IMR-90 (cell line): ENCODE measurements around the gene UBASH3A. TPM values are rescaled to one million over a fixed set of nuclear protein-coding genes. Genes with fewer than 3 reads are reported as not detected.

Experiments
- ATAC-seq: fragments of 200-7000 bp; cut with Tn5 transposase; 2 replicates; pipeline ENCODE4 v1.9.1; 2020; ENCODE audit warnings: low read depth, mild to moderate bottlenecking, moderate library complexity
- BruUV-seq: library from RNA; stranded (reverse); fragments of 400-500 nt; replicated peaks from 2 replicates; lab custom pipeline; 2021; lab: Mats Ljungman, UMichigan
- CTCF ChIA-PET: fragments of 300-600 bp; formaldehyde crosslinking; extraction: SDS; loops from one replicate; lab custom pipeline; 2021; ENCODE audit warnings: antibody characterized with exemption; lab: Yijun Ruan, JAX
- POLR2A ChIA-PET: fragments of 300-600 bp; sonication (Branson Sonifier 250); formaldehyde crosslinking; loops from one replicate; lab custom pipeline; 2022; ENCODE audit warnings: antibody characterized with exemption; ENCODE audit not compliant: unreplicated experiment; lab: Charles Lee
- DNase-seq: peaks from one replicate; pipeline ENCODE4 v3.0.0; 2013
- H2AFZ ChIP-seq: replicated peaks from 2 replicates; pipeline ENCODE3; 2013; ENCODE audit warnings: low read length, mild to moderate bottlenecking; ENCODE audit not compliant: poor library complexity
- H2AK5ac ChIP-seq: 2 replicates; pipeline ENCODE4 v1.6.1; 2013; ENCODE audit warnings: low read depth, low read length, inconsistent platforms
- H2AK9ac ChIP-seq: replicated peaks from 2 replicates; pipeline ENCODE3; 2013; ENCODE audit warnings: mild to moderate bottlenecking, low read depth, low read length, moderate library complexity; ENCODE audit not compliant: poor library complexity
- H2BK120ac ChIP-seq: 2 replicates; pipeline ENCODE4 v1.6.1; 2013; ENCODE audit warnings: low read depth, low read length, inconsistent platforms
- H2BK15ac ChIP-seq: 3 replicates; pipeline ENCODE4 v1.6.1; 2013; ENCODE audit warnings: low read depth, low read length, inconsistent platforms
- H2BK20ac ChIP-seq: 2 replicates; pipeline ENCODE4 v1.6.1; 2013; ENCODE audit warnings: low read depth, mild to moderate bottlenecking, inconsistent platforms, low read length, moderate library complexity
- H2BK5ac ChIP-seq: 2 replicates; pipeline ENCODE4 v1.6.1; 2013; ENCODE audit warnings: mild to moderate bottlenecking, low read depth, low read length, inconsistent platforms; ENCODE audit not compliant: poor library complexity, severe bottlenecking
- H3K14ac ChIP-seq: replicated peaks from 2 replicates; pipeline ENCODE4 v1.6.1; 2013; ENCODE audit warnings: low read depth, low read length, inconsistent platforms
- H3K18ac ChIP-seq: 2 replicates; pipeline ENCODE4 v1.6.1; 2013; ENCODE audit warnings: low read depth, low read length, control low read depth
- H3K23ac ChIP-seq: 2 replicates; pipeline ENCODE4 v1.6.1; 2013; ENCODE audit warnings: low read depth, low read length, inconsistent platforms
- H3K27ac ChIP-seq: 2 replicates; pipeline ENCODE4 v1.5.1; 2013; ENCODE audit warnings: mild to moderate bottlenecking, control low read depth, low read length; ENCODE audit not compliant: insufficient read depth
- H3K27me3 ChIP-seq: 2 replicates; pipeline ENCODE4 v1.6.1; 2013; ENCODE audit warnings: low read length; ENCODE audit not compliant: control insufficient read depth, insufficient read depth
- H3K36me3 ChIP-seq: 2 replicates; pipeline ENCODE4 v1.6.1; 2013; ENCODE audit warnings: low read length, mixed read lengths; ENCODE audit not compliant: control insufficient read depth, insufficient read depth
- H3K4ac ChIP-seq: 2 replicates; pipeline ENCODE4 v1.6.1; 2013; ENCODE audit warnings: low read depth, low read length, inconsistent platforms
- H3K4me1 ChIP-seq: 2 replicates; pipeline ENCODE4 v1.6.1; 2013; ENCODE audit warnings: low read length, mixed read lengths; ENCODE audit not compliant: control insufficient read depth, insufficient read depth
- H3K4me2 ChIP-seq: 2 replicates; pipeline ENCODE4 v1.6.1; 2013; ENCODE audit warnings: low read depth, mild to moderate bottlenecking, control low read depth, low read length, moderate library complexity
- H3K4me3 ChIP-seq: 2 replicates; pipeline ENCODE4 v1.5.1; 2013; ENCODE audit warnings: low read depth, mild to moderate bottlenecking, control low read depth, low read length, moderate library complexity; ENCODE audit not compliant: insufficient read depth
- H3K56ac ChIP-seq: 2 replicates; pipeline ENCODE4 v1.6.1; 2013; ENCODE audit warnings: low read length, inconsistent platforms; ENCODE audit not compliant: insufficient read depth; ENCODE audit errors: extremely low read depth
- H3K79me1 ChIP-seq, 2 experiments: 2 replicates each; pipeline ENCODE4 v1.6.1; 2013; ENCODE audit warnings: low read length in 2 of 2, inconsistent platforms in 1 of 2, low read depth in 1 of 2
- H3K9ac ChIP-seq: 2 replicates; pipeline ENCODE4 v1.6.1; 2013; ENCODE audit warnings: low read depth, low read length, control low read depth
- H3K9me1 ChIP-seq: 2 replicates; pipeline ENCODE4 v1.6.1; 2013; ENCODE audit warnings: low read length, inconsistent platforms; ENCODE audit not compliant: insufficient read depth
- H3K9me3 ChIP-seq: 2 replicates; pipeline ENCODE4 v1.6.1; 2013; ENCODE audit warnings: low read length; ENCODE audit not compliant: control insufficient read depth, insufficient read depth
- H4K20me1 ChIP-seq: 2 replicates; pipeline ENCODE4 v1.6.1; 2013; ENCODE audit warnings: low read length, inconsistent platforms; ENCODE audit not compliant: insufficient read depth
- H4K5ac ChIP-seq: 2 replicates; pipeline ENCODE4 v1.6.1; 2013; ENCODE audit warnings: mild to moderate bottlenecking, low read depth, low read length, control low read depth
- H4K8ac ChIP-seq, 2 experiments: 2 replicates each; pipeline ENCODE4 v1.6.1; 2013; ENCODE audit warnings: low read depth in 2 of 2, low read length in 2 of 2, control low read depth in 1 of 2, inconsistent platforms in 1 of 2
- H4K91ac ChIP-seq: 2 replicates; pipeline ENCODE4 v1.6.1; 2013; ENCODE audit warnings: low read depth, low read length, inconsistent platforms; ENCODE audit not compliant: insufficient read depth
- MXI1 ChIP-seq: IDR thresholded peaks from 2 replicates; pipeline ENCODE4 v1.6.1; 2012; ENCODE audit warnings: low read depth, mild to moderate bottlenecking, low read length, moderate library complexity, borderline replicate concordance
- RAD21 ChIP-seq: IDR thresholded peaks from 2 replicates; pipeline ENCODE4 v1.6.1; 2012; ENCODE audit warnings: low read length, improper control_type of control experiment
- RCOR1 ChIP-seq: IDR thresholded peaks from 2 replicates; pipeline ENCODE4 v1.6.1; 2012; ENCODE audit warnings: mild to moderate bottlenecking, low read length, improper control_type of control experiment; ENCODE audit not compliant: insufficient replicate concordance
- USF2 ChIP-seq: fragments of 150-350 bp; IDR thresholded peaks from 2 replicates; pipeline ENCODE4 v1.6.1; 2017; ENCODE audit warnings: mild to moderate bottlenecking, antibody characterized with exemption, low read length, low read depth
- WGBS, 2 experiments: methylation state at CpG; one replicate each; pipeline versions ENCODE4 v1.1.5 to v1.1.7; 2013; ENCODE audit warnings: missing lambda C conversion rate in 2 of 2; ENCODE audit not compliant: insufficient read length in 1 of 2; ENCODE audit errors: extremely low coverage in 2 of 2; 5-methylcytosine and 5-hydroxymethylcytosine counted together
- dilution Hi-C: fragments of 300-500 bp; cut with HindIII; formaldehyde crosslinking; loops from one replicate; pipeline ENCODE4 v1.14.3; 2018; ENCODE audit warnings: low sequenced_read_pairs; ENCODE audit not compliant: unreplicated experiment
- in situ Hi-C: fragments of 300-500 bp; cut with MboI; formaldehyde crosslinking; loops from 3 replicates; pipeline ENCODE4 v1.14.3; 2019; ENCODE audit warnings: low sequenced_read_pairs, inconsistent platforms, mixed read lengths
- intact Hi-C: fragments of 100-400 bp; cut with micrococcal nuclease; formaldehyde crosslinking; loops from 2 replicates; pipeline ENCODE4 v1.10.0; 2022
- polyA plus RNA-seq, 3 experiments: library from polyadenylated mRNA; depleted of rRNA; stranded (reverse); fragments of >200 nt; gene quantifications; 2 replicates each; pipeline ENCODE4 v1.2.3, GENCODE V29; 2012; ENCODE audit warnings: low replicate concordance in 1 of 3
- total RNA-seq: library from RNA; depleted of rRNA; stranded (reverse); fragments of >200 nt; gene quantifications from 2 replicates; pipeline ENCODE4 v1.2.3, GENCODE V29; 2012

The UBASH3A gene
- total and polyA plus RNA-seq, 2 of the 4 experiments (the other 2 are of a cell fraction), result not detected

DNA sequence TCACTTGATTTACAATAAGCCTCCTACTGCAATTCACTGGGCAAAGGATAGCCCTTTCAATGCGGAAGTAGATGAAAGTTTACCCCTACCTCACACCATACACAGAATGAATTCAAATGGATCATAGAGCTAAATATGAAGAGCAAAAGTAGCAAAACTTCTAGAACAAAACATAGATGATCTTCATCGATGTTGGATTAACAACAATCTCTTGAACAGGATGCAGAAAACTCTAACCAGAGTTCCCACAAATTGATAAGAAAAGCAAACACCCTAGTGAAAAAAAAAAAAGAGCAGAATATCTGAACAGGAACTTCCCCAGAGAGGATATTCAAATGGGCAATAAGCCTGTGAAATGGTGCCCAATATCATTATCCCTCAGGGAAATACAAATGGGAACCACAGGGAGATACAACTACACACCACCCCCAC lies 1.9 kb upstream of the UBASH3A start:
- no peak overlapping the region for H2AK5ac ChIP-seq
- intact Hi-C loops (no loop called here), in situ Hi-C loops (no loop called here), dilution Hi-C loops (no loop called here)
- ATAC-seq, result no peak
- no peak overlapping the region for H4K5ac ChIP-seq
- H3K23ac ChIP-seq, result no peak overlapping the region
- no peak overlapping the region for H2BK15ac ChIP-seq
- TF ChIP-seq USF2 (no peak), MXI1 (no peak), RAD21 (no peak), RCOR1 (no peak)
- no peak overlapping the region for H2AFZ ChIP-seq
- H3K4me3 ChIP-seq, result no peak overlapping the region
- no peak overlapping the region for H3K9ac ChIP-seq
- H4K20me1 ChIP-seq, result no peaks in the 10 kb centered on the region
- no peak for DNase-seq
- H4K8ac ChIP-seq, result no peak overlapping the region
- H3K79me1 ChIP-seq, result no peaks in the 10 kb centered on the region
- H2BK120ac ChIP-seq, result no peak overlapping the region
- H3K27me3 ChIP-seq, result peaks cover 9% of the 10 kb centered on the region
- no peaks in the 10 kb centered on the region for H3K4me1 ChIP-seq
- no peak overlapping the region for H3K56ac ChIP-seq
- H2BK20ac ChIP-seq, result no peak overlapping the region
- ChIA-PET POLR2A (no interaction called here), CTCF (no interaction called here)
- no peaks in the 10 kb centered on the region for H3K36me3 ChIP-seq
- no peak overlapping the region for H3K18ac ChIP-seq
- no peak overlapping the region for H3K4me2 ChIP-seq
- no peak overlapping the region for H4K91ac ChIP-seq
- H3K9me1 ChIP-seq, result no peaks in the 10 kb centered on the region
- H3K4ac ChIP-seq, result no peak overlapping the region
- WGBS, 2 experiments, result no CpG with 5 or more reads among the region's 2 CpGs
- no peak overlapping the region for H3K14ac ChIP-seq
- H3K27ac ChIP-seq, result no peak overlapping the region
- no peak overlapping the region for H2AK9ac ChIP-seq
- BruUV-seq, result no TSS peak
- no peaks in the 10 kb centered on the region for H3K9me3 ChIP-seq
- no peak overlapping the region for H2BK5ac ChIP-seq
